DMS 273 (cell line): ENCODE data around the gene CNDP1.

ENCODE experiments used
- DNase-seq: peaks from one replicate; lab custom pipeline; 2025; ENCODE audit not compliant: unreplicated experiment; lab: John Stamatoyannopoulos, UW

CNDP1 gene

GRCh38 chr18:74577019-74577418 lies 42.7 kb downstream of the CNDP1 start:
- no peak for DNase-seq

- DNase-seq = no peak
Observed at GRCh38 chr18:74579496-74580065, 45.3 kb downstream of the CNDP1 start.

- no peak for DNase-seq
Observed at GRCh38 chr18:74582642-74583041, 48.3 kb downstream of the CNDP1 start.

- no peak for DNase-seq
Observed at GRCh38 chr18:74587441-74587840, 53.1 kb downstream of the CNDP1 start.

- no peak for DNase-seq
Observed at GRCh38 chr18:74589021-74589420, 54.7 kb downstream of the CNDP1 start.

- DNase-seq = no peak
Observed at GRCh38 chr18:74589811-74590210, 55.5 kb downstream of the CNDP1 start.

- no peak for DNase-seq
Observed at GRCh38 chr18:74590671-74591070, 56.4 kb downstream of the CNDP1 start.

GRCh38 chr18:74595431-74595830 lies 61.1 kb downstream of the CNDP1 start:
- no peak for DNase-seq

GRCh38 chr18:74597034-74597661 lies 62.8 kb downstream of the CNDP1 start:
- peak; percentile 83 for DNase-seq

GRCh38 chr18:74597662-74598349 lies 63.5 kb downstream of the CNDP1 start, which contains the start of gene ZNF407:
Gene ZNF407 (plus strand): TSS chr18:74597870. CDS start chr18:74631020, 33,150 bp downstream.
- DNase-seq = peak; percentile 95

GRCh38 chr18:74598350-74599001 lies 64.2 kb downstream of the CNDP1 start:
- DNase-seq = peak; percentile 79

GRCh38 chr18:74604361-74604760 lies 70.1 kb downstream of the CNDP1 start:
- no peak for DNase-seq

- DNase-seq = peak; percentile 36
Observed at GRCh38 chr18:74604774-74605173, 70.5 kb downstream of the CNDP1 start.

- DNase-seq = no peak
Observed at GRCh38 chr18:74608681-74609080, 74.4 kb downstream of the CNDP1 start.

GRCh38 chr18:74609535-74609934 lies 75.2 kb downstream of the CNDP1 start:
- DNase-seq = no peak

GRCh38 chr18:74610051-74610615 lies 75.8 kb downstream of the CNDP1 start:
- DNase-seq = no peak

- DNase-seq = no peak
Observed at GRCh38 chr18:74610860-74611259, 76.6 kb downstream of the CNDP1 start.

- no peak for DNase-seq
Observed at GRCh38 chr18:74611765-74612164, 77.5 kb downstream of the CNDP1 start.

- no peak for DNase-seq
Observed at GRCh38 chr18:74613381-74613780, 79.1 kb downstream of the CNDP1 start.

- no peak for DNase-seq
Observed at GRCh38 chr18:74616494-74616893, 82.2 kb downstream of the CNDP1 start.

- no peak for DNase-seq
Observed at GRCh38 chr18:74617486-74617885, 83.2 kb downstream of the CNDP1 start.
